Fibroblast of lung (primary cell): ENCODE data around the gene SIAH3. TPM values are rescaled to one million over a fixed set of nuclear protein-coding genes. Genes with fewer than 3 reads are reported as not detected.

Experiments
- DNase-seq, 2 donors: peaks; one replicate each; pipeline versions ENCODE4 v3.0.0 to v3.0.0-alpha.2; 2010; ENCODE audit warnings: low read depth in 2 of 2
- H2AFZ ChIP-seq: 2 replicates; pipeline ENCODE4 v1.5.1; 2012; ENCODE audit warnings: low read length, control low read depth, inconsistent platforms
- H3K27ac ChIP-seq: 2 replicates; pipeline ENCODE4 v1.5.1; 2011; ENCODE audit warnings: low read length, control low read depth; ENCODE audit not compliant: insufficient read depth
- H3K27me3 ChIP-seq: 2 replicates; pipeline ENCODE4 v1.5.1; 2011; ENCODE audit warnings: mild to moderate bottlenecking, low read length; ENCODE audit not compliant: control insufficient read depth, insufficient read depth
- H3K36me3 ChIP-seq: 2 replicates; pipeline ENCODE4 v1.5.1; 2011; ENCODE audit warnings: low read length; ENCODE audit not compliant: control insufficient read depth, insufficient read depth
- H3K4me1 ChIP-seq: 2 replicates; pipeline ENCODE4 v1.5.1; 2011; ENCODE audit warnings: low read length; ENCODE audit not compliant: control insufficient read depth, insufficient read depth; ENCODE audit errors: extremely low read depth
- H3K4me2 ChIP-seq: 2 replicates; pipeline ENCODE4 v1.5.1; 2011; ENCODE audit warnings: low read length, control low read depth; ENCODE audit not compliant: insufficient read depth; ENCODE audit errors: extremely low read depth
- H3K4me3 ChIP-seq, 4 experiments: fragments of 200-600 bp in 1 of 4; sonication (generic) in 1 of 4; replicated peaks in 1 of 4; 2 replicates each; pipeline ENCODE4 v1.5.1; 2011 to 2016; ENCODE audit warnings: low read length in 4 of 4, low read depth in 3 of 4, mild to moderate bottlenecking in 3 of 4, control low read depth in 2 of 4, inconsistent platforms in 1 of 4, mixed read lengths in 1 of 4; ENCODE audit not compliant: insufficient read depth in 1 of 4; ENCODE audit errors: control extremely low read depth in 1 of 4
- H3K79me2 ChIP-seq: 2 replicates; pipeline ENCODE4 v1.5.1; 2012; ENCODE audit warnings: mild to moderate bottlenecking, low read length, inconsistent platforms; ENCODE audit not compliant: control insufficient read depth, insufficient read depth
- H3K9ac ChIP-seq: 2 replicates; pipeline ENCODE4 v1.5.1; 2011; ENCODE audit warnings: mild to moderate bottlenecking, low read length, control low read depth; ENCODE audit not compliant: insufficient read depth
- H3K9me3 ChIP-seq: 2 replicates; pipeline ENCODE4 v1.5.1; 2012; ENCODE audit warnings: low read depth, low read length; ENCODE audit not compliant: control insufficient read depth, insufficient read depth
- H4K20me1 ChIP-seq: 2 replicates; pipeline ENCODE4 v1.5.1; 2011; ENCODE audit warnings: low read length; ENCODE audit not compliant: control insufficient read depth, insufficient read depth; ENCODE audit errors: extremely low read depth
- CTCF ChIP-seq, 2 donors: IDR thresholded peaks in 1 of 2; conservative IDR thresholded peaks in 1 of 2; 1 replicate in 1 of 2; 2 replicates in 1 of 2; pipeline ENCODE4 v1.5.1; 2011 to 2012; ENCODE audit warnings: low read length in 2 of 2, control low read depth in 1 of 2, inconsistent platforms in 1 of 2, low read depth in 1 of 2, mild to moderate bottlenecking in 1 of 2
- EZH2 ChIP-seq: IDR thresholded peaks from 2 replicates; pipeline ENCODE4 v1.5.1; 2012; ENCODE audit warnings: low read length, control low read depth, mild to moderate bottlenecking; ENCODE audit errors: missing control alignments
- polyA plus RNA-seq, 2 donors: library from polyadenylated mRNA; depleted of rRNA in 1 of 2; stranded (reverse) in 1 of 2; unstranded in 1 of 2; fragments of >200 nt; gene quantifications; 2 replicates each; pipeline ENCODE4 v1.2.1, GENCODE V29; 2011 to 2012; ENCODE audit warnings: missing spikeins in 1 of 2
- total RNA-seq: library from RNA; depleted of rRNA; stranded (reverse); fragments of >200 nt; gene quantifications from 2 replicates; pipeline ENCODE4 v1.2.1, GENCODE V29; 2014

The SIAH3 gene
- total and polyA plus RNA-seq, 2 donors (not counting 1 experiment from before 2014, with no cell fraction given) = not detected

DNA sequence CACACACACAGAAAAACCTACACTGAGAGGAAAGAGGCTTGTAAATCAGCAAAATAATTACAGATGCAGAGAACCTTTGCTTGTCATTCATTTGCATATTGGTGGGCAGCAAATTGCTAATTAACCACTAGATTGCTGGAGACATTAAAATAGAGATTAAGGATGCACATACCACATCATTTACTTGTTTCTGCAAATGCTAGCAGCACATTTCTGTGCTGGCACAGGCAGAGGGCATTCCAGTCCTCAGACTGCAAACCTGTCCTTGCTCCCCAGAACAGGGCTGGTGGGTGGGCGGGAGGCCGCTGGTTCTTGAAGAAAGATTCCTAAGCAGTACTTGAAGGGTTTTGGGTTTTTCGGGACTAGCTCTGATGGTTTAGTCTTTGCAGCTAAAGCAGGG lies 941 bp upstream of the SIAH3 start:
- no peak for TF ChIP-seq CTCF (conservative IDR thresholded peaks at IDR 0.05 in 1 of 2, IDR thresholded peaks at IDR 0.05 in 1 of 2; ENCODE audit: low read depth in 1 of 2, low read length in 2 of 2)
- TF ChIP-seq EZH2 = no peak
- H2AFZ ChIP-seq = no peak overlapping the region
- peaks cover 34% of the 10 kb centered on the region for H3K27me3 ChIP-seq
- H3K4me2 ChIP-seq = no peak overlapping the region
- no peak overlapping the region for H3K9ac ChIP-seq
- H3K79me2 ChIP-seq = no peaks in the 10 kb centered on the region
- no peaks in the 10 kb centered on the region for H3K36me3 ChIP-seq
- no peak for DNase-seq
- H4K20me1 ChIP-seq = no peaks in the 10 kb centered on the region
- no peak overlapping the region for H3K4me3 ChIP-seq
- no peak overlapping the region for H3K27ac ChIP-seq
- no peaks in the 10 kb centered on the region for H3K4me1 ChIP-seq
- no peaks in the 10 kb centered on the region for H3K9me3 ChIP-seq

DNA sequence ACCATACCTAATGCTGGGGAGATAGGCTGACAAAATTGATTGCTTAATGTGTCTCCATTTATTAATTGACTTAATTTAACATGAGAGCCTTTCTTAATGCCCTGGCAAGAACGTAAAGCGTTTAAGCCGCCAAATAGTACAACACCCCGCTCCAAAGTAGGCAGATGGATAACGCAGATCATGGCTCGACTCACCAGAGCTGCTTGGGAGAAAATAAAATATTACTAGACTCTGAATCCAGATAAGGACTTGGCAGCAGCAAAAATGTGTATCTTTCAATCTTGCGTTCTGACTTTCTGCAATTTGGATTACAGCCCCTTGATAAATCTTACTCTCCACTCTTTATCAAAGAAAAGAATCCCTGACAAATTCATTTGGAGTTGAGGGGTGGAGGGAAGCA lies 403 bp upstream of the SIAH3 start:
- Histone ChIP-seq H3K27ac (no peak overlapping the region), H3K9me3 (no peaks in the 10 kb centered on the region), H3K4me1 (no peaks in the 10 kb centered on the region), H3K4me3 (no peak overlapping the region), H3K4me2 (no peak overlapping the region), H3K9ac (no peak overlapping the region), H3K27me3 (peaks cover 34% of the 10 kb centered on the region), H3K79me2 (no peaks in the 10 kb centered on the region), H3K36me3 (no peaks in the 10 kb centered on the region), H2AFZ (no peak overlapping the region), H4K20me1 (no peaks in the 10 kb centered on the region)
- DNase-seq = no peak
- no peak for TF ChIP-seq CTCF (conservative IDR thresholded peaks at IDR 0.05 in 1 of 2, IDR thresholded peaks at IDR 0.05 in 1 of 2; ENCODE audit: low read depth in 1 of 2, low read length in 2 of 2)
- TF ChIP-seq EZH2 = no peak

GRCh38 chr13:45850027-45850613 lies 1.4 kb downstream of the SIAH3 start:
- TF ChIP-seq EZH2 (no peak), CTCF (conservative IDR thresholded peaks at IDR 0.05 in 1 of 2, IDR thresholded peaks at IDR 0.05 in 1 of 2; ENCODE audit: low read depth in 1 of 2, low read length in 2 of 2) (no peak)
- H3K27ac ChIP-seq = no peak overlapping the region
- H3K27me3 ChIP-seq = peaks cover 34% of the 10 kb centered on the region
- DNase-seq = no peak
- H4K20me1 ChIP-seq = no peaks in the 10 kb centered on the region
- H2AFZ ChIP-seq = no peak overlapping the region
- no peaks in the 10 kb centered on the region for H3K79me2 ChIP-seq
- no peaks in the 10 kb centered on the region for H3K9me3 ChIP-seq
- no peak overlapping the region for H3K4me3 ChIP-seq
- H3K4me1 ChIP-seq = no peaks in the 10 kb centered on the region
- no peak overlapping the region for H3K4me2 ChIP-seq
- no peak overlapping the region for H3K9ac ChIP-seq
- no peaks in the 10 kb centered on the region for H3K36me3 ChIP-seq
